OCI-LY7 (cell line): ENCODE results near the gene JPH3.

ENCODE experiments used
- EZH2phosphoT487 ChIP-seq: fragments of 200-600 bp; sonication (generic); IDR thresholded peaks from 2 replicates; pipeline ENCODE4 v1.6.1; 2018; ENCODE audit warnings: low read depth, borderline replicate concordance, mild to moderate bottlenecking, mixed run types, antibody characterized with exemption, low read length, moderate library complexity, mixed read lengths
- TF ChIP-seq, protein P1 (sequence below): fragments of 200-600 bp; sonication (generic); conservative IDR thresholded peaks from 2 replicates; pipeline ENCODE4 v1.5.1; 2014; ENCODE audit warnings: mild to moderate bottlenecking, antibody characterized with exemption, low read length, moderate library complexity, mixed read lengths

GRCh38 chr16:87627542-87628245 is 25.4 kb downstream of the JPH3 start:
- TF ChIP-seq, protein P1, sequence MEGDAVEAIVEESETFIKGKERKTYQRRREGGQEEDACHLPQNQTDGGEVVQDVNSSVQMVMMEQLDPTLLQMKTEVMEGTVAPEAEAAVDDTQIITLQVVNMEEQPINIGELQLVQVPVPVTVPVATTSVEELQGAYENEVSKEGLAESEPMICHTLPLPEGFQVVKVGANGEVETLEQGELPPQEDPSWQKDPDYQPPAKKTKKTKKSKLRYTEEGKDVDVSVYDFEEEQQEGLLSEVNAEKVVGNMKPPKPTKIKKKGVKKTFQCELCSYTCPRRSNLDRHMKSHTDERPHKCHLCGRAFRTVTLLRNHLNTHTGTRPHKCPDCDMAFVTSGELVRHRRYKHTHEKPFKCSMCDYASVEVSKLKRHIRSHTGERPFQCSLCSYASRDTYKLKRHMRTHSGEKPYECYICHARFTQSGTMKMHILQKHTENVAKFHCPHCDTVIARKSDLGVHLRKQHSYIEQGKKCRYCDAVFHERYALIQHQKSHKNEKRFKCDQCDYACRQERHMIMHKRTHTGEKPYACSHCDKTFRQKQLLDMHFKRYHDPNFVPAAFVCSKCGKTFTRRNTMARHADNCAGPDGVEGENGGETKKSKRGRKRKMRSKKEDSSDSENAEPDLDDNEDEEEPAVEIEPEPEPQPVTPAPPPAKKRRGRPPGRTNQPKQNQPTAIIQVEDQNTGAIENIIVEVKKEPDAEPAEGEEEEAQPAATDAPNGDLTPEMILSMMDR = no peak
- TF ChIP-seq EZH2phosphoT487 = no peak
